HepG2 (cell line): ENCODE measurements around the gene ELL3. TPM values are rescaled to one million over a fixed set of nuclear protein-coding genes. Genes with fewer than 3 reads are reported as not detected.
A peak's percentile ranks its signal among the peaks of the same experiment; 100 is the strongest.

Experiments
- CSRNP2 ChIP-seq: sonication (generic); formaldehyde crosslinking; conservative IDR thresholded peaks from 2 replicates; pipeline ENCODE4 v1.8.0; 2022; ENCODE audit warnings: low read depth, missing genetic modification reagents
- EEA1 ChIP-seq: sonication (generic); formaldehyde crosslinking; IDR thresholded peaks from 2 replicates; pipeline ENCODE4 v1.5.1; 2020; ENCODE audit warnings: mild to moderate bottlenecking, missing genetic modification reagents, borderline replicate concordance
- PAXIP1 ChIP-seq: sonication (generic); formaldehyde crosslinking; conservative IDR thresholded peaks from 2 replicates; pipeline ENCODE4 v1.4.0; 2020; ENCODE audit warnings: mild to moderate bottlenecking, missing genetic modification reagents, moderate library complexity
- PBX2 ChIP-seq: IDR thresholded peaks from 2 replicates; pipeline ENCODE4 v1.6.1; 2016; ENCODE audit warnings: control low read depth
- PRPF4 ChIP-seq: fragments of 200-400 bp; formaldehyde crosslinking; IDR thresholded peaks from 2 replicates; pipeline ENCODE4 v1.6.1; 2016; ENCODE audit warnings: low read length, low read depth; ENCODE audit not compliant: poor library complexity, severe bottlenecking
- YEATS2 ChIP-seq: sonication (generic); formaldehyde crosslinking; IDR thresholded peaks from 2 replicates; pipeline ENCODE4 v1.4.0; 2020; ENCODE audit warnings: missing genetic modification reagents, borderline replicate concordance
- ZBTB44 ChIP-seq: sonication (generic); formaldehyde crosslinking; IDR thresholded peaks from 2 replicates; pipeline ENCODE4 v1.4.0; 2020; ENCODE audit warnings: missing genetic modification reagents
- ZBTB46 ChIP-seq: sonication (generic); formaldehyde crosslinking; IDR thresholded peaks from 2 replicates; pipeline ENCODE4 v1.4.0; 2020; ENCODE audit warnings: mild to moderate bottlenecking, missing genetic modification reagents, borderline replicate concordance
- ZNF205 ChIP-seq: IDR thresholded peaks from 2 replicates; pipeline ENCODE4 v1.6.1; 2018; ENCODE audit warnings: missing biosample characterization, missing genetic modification reagents
- ZNF260 ChIP-seq: sonication (generic); formaldehyde crosslinking; IDR thresholded peaks from 2 replicates; pipeline ENCODE4 v1.4.0; 2020; ENCODE audit warnings: missing genetic modification reagents, low read depth, mild to moderate bottlenecking, borderline replicate concordance
- ZNF33A ChIP-seq: sonication (generic); formaldehyde crosslinking; IDR thresholded peaks from 2 replicates; pipeline ENCODE4 v1.5.1; 2020; ENCODE audit warnings: missing genetic modification reagents, mild to moderate bottlenecking, moderate library complexity, borderline replicate concordance
- ZNF546 ChIP-seq: sonication (generic); formaldehyde crosslinking; conservative IDR thresholded peaks from 2 replicates; pipeline ENCODE4 v1.8.1; 2023; ENCODE audit warnings: mild to moderate bottlenecking, missing genetic modification reagents
- ZNF564 ChIP-seq: sonication (generic); formaldehyde crosslinking; IDR thresholded peaks from 2 replicates; pipeline ENCODE4 v1.8.1; 2023; ENCODE audit warnings: mild to moderate bottlenecking, missing genetic modification reagents
- ZNF577 ChIP-seq: sonication (generic); formaldehyde crosslinking; IDR thresholded peaks from 2 replicates; pipeline ENCODE4 v1.4.0; 2020; ENCODE audit warnings: mild to moderate bottlenecking, low read depth, missing genetic modification reagents, borderline replicate concordance
- ZNF629 ChIP-seq: sonication (generic); formaldehyde crosslinking; conservative IDR thresholded peaks from 2 replicates; pipeline ENCODE4 v1.5.0; 2020; ENCODE audit warnings: missing genetic modification reagents
- ZNF704 ChIP-seq: sonication (generic); formaldehyde crosslinking; IDR thresholded peaks from 2 replicates; pipeline ENCODE4 v1.8.1; 2023; ENCODE audit warnings: mild to moderate bottlenecking, inconsistent platforms, moderate library complexity, missing genetic modification reagents, borderline replicate concordance
- polyA plus RNA-seq, 8 experiments: library from polyadenylated mRNA; depleted of rRNA in 3 of 8; stranded (reverse) in 7 of 8; unstranded in 1 of 8; fragments of >200 nt; fragmentation: Illumina TruSeq in 4 of 8; extraction: Trizol in 4 of 8; gene quantifications; 2 replicates each; pipeline versions ENCODE4 v1.2.1 to v1.2.3, GENCODE V29; 2011 to 2016; ENCODE audit warnings: low read depth in 4 of 8, missing spikeins in 1 of 8, mixed read lengths in 1 of 8; ENCODE audit not compliant: insufficient read depth in 1 of 8
- total RNA-seq, 5 experiments: library from RNA; depleted of rRNA; stranded (reverse); fragments of >200 nt; fragmentation: Illumina TruSeq; extraction: Trizol; gene quantifications; 2 replicates each; pipeline ENCODE4 v1.2.3, GENCODE V29; 2016; ENCODE audit warnings: low read depth in 1 of 5

The ELL3 gene
- total and polyA plus RNA-seq, 2 of the 13 experiments (the other 11 are each of a cell fraction or from before 2014, with no cell fraction given), result 6.1 to 8.8 TPM

- TF ChIP-seq PAXIP1 (CRISPR knock-in tag) (0 out of 2 replicates have a peak, but pooled peaks have one; percentile 33), ZBTB44 (CRISPR knock-in tag) (0 out of 2 replicates have a peak, but pooled peaks have one; percentile 20), PBX2 (CRISPR knock-in tag) (no peak), ZNF629 (CRISPR knock-in tag) (no peak), ZNF546 (CRISPR knock-in tag) (0 out of 2 replicates have a peak, but pooled peaks have one; percentile 58), ZNF205 (no peak), ZNF260 (CRISPR knock-in tag) (no peak), YEATS2 (peak; percentile 67; the same call in 1 of the 2 replicates), ZNF704 (peak; percentile 53; the same call in 1 of the 2 replicates), EEA1 (CRISPR knock-in tag) (no peak), ZNF33A (CRISPR knock-in tag) (no peak), ZNF577 (no peak), ZNF564 (CRISPR knock-in tag) (0 out of 2 replicates have a peak, but pooled peaks have one; percentile 32), PRPF4 (no peak), CSRNP2 (CRISPR knock-in tag) (no peak), ZBTB46 (CRISPR knock-in tag) (no peak)
Observed at GRCh38 chr15:43800286-43801141, 23.7 kb upstream of the ELL3 start, which contains the start of gene HYPK (continued).
